Activated naive CD4-positive, alpha-beta T cell treated with anti-CD3 and anti-CD28 coated beads, Interleukin-2, amount 10 ng/mL, durations not matched to agents 7 days and 5 days (primary cell): ENCODE data around the gene SEMA6B.
"Not testable (repeated sequence)": the region's sequence is repeated elsewhere in the genome, so short reads cannot be mapped to it uniquely, and the experiment has no call there.

ENCODE experiments used
- CTCF ChIA-PET: fragments of 350-600 bp; sonication (Branson Sonifier 250); formaldehyde crosslinking; loops from one replicate; lab custom pipeline; 2021; ENCODE audit warnings: antibody characterized with exemption; lab: Charles Lee
- DNase-seq: peaks from one replicate; pipeline ENCODE4 v3.0.0-alpha.2; 2020
- H3K27ac Mint-ChIP-seq: one replicate; pipeline ENCODE4 v1.8.0; 2021; ENCODE audit warnings: mild to moderate bottlenecking, moderate library complexity, mixed read lengths
- H3K27me3 Mint-ChIP-seq: one replicate; pipeline ENCODE4 v1.8.0; 2021; ENCODE audit warnings: mild to moderate bottlenecking, mixed read lengths
- H3K36me3 Mint-ChIP-seq: one replicate; pipeline ENCODE4 v1.8.0; 2021; ENCODE audit warnings: mixed read lengths
- H3K4me1 Mint-ChIP-seq: one replicate; pipeline ENCODE4 v1.8.0; 2021; ENCODE audit warnings: mixed read lengths
- H3K4me3 Mint-ChIP-seq: one replicate; pipeline ENCODE4 v1.8.0; 2021; ENCODE audit warnings: mild to moderate bottlenecking, moderate library complexity, mixed read lengths
- H3K9me3 Mint-ChIP-seq: one replicate; pipeline ENCODE4 v1.8.0; 2021; ENCODE audit warnings: mixed read lengths

Gene SEMA6B

DNA sequence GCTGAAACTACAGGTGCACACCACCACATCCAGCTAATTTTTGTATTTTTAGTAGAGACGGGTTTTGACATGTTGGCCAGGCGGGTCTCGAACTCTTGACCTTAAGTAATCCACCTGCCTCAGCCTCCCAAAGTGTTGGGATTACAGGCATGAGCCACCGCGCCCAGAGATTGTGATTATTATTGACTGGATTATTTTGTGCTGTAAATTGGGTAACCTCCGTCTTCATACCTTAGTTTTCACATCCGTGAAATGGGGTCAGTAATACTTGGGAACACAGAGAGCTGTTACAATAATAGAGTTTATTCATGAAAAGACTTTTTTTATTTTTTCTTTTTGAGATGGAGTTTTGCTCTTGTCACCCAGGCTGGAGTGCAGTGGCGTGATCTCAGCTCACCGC lies 35.7 kb upstream of the SEMA6B start:
- not testable (repeated sequence) for H3K36me3 Mint-ChIP-seq, H3K27ac Mint-ChIP-seq, H3K9me3 Mint-ChIP-seq, H3K4me3 Mint-ChIP-seq, DNase-seq
- CTCF ChIA-PET, result interaction anchor here (3.1 kb wide), 1 partner anchor 41 kb away, joined by 8 read pairs; no protein-coding TSS in a partner anchor
- Mint-ChIP-seq H3K27me3 (peaks cover 91% of the 10 kb centered on the region), H3K4me1 (peaks cover 10% of the 10 kb centered on the region)

DNA sequence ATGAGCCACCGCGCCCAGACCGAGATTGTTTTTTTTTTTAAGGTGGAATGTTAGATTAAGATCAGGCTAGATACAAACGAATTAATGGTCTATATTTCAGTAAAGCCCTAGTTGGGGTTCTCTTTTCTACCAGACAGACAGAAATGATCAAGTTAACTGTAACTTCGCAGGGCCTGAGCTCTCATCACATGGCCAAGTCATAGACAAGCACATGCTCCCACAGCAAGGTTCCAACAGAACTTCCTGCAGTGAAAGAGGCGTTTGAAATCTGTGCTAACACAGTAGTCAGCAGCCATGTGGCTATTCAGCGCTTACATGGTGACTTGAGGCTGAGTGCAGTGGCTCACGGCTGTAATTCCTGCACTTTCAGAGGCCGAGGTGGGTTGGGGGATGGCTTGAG lies 34.7 kb upstream of the SEMA6B start:
- Mint-ChIP-seq H3K27ac (no peak overlapping the region), H3K4me3 (no peak overlapping the region), H3K36me3 (no peaks in the 10 kb centered on the region), H3K27me3 (peaks cover 91% of the 10 kb centered on the region), H3K9me3 (no peaks in the 10 kb centered on the region), H3K4me1 (peaks cover 10% of the 10 kb centered on the region)
- no peak for DNase-seq
- CTCF ChIA-PET, result interaction anchor here (2.5 kb wide), 1 partner anchor 18 kb away, joined by 9 read pairs; no protein-coding TSS in a partner anchor

DNA sequence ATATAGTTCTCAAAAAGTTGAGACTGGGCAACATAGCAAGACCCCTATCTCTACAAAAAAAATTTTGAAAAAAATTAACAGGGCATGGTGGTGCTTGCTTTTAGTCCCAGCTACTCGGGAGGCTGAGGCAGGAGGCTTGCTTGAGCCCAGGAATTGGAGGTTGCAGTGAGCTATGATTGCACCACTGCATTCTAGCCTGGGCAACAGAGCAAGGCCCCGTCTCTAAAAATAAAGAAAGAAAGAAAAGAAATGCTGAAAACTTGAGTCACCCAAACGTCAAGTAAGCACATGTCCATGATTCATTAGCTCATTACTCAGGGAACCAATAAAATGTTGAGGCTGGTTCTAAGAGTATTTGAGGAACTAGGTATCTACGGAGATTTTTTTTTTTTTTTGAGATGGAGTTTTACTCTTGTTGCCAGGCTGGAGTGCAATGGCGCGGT lies 33.9 kb upstream of the SEMA6B start:
- DNase-seq, result no peak
- Mint-ChIP-seq H3K27ac (no peak overlapping the region), H3K4me3 (no peak overlapping the region), H3K27me3 (peaks cover 83% of the 10 kb centered on the region), H3K4me1 (peaks cover 8% of the 10 kb centered on the region), H3K9me3 (no peaks in the 10 kb centered on the region), H3K36me3 (no peaks in the 10 kb centered on the region)
- CTCF ChIA-PET, result interaction anchor here (0.6 to 2.5 kb wide), 3 partner anchors 17 to 43 kb away, joined by 5 to 11 read pairs (median 9); no protein-coding TSS in a partner anchor

DNA sequence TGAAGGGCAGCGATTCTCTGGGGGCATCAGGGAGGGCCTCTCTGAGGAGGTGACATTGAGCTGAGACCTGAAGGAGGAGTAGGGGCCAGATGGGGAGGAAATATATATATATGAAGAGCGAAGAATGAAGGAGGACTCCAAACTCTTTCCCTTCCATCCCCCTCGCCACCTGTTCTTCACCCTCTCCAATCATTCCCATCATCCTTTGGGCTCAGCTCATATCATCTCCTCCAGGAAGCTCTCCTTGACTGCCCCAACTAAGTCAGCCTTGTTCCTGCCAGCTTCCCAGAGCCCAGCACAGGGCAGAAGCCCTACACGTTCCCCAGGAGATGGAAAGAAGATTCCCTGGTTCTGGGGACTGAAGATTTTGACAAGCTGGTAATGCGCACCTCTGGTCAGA lies 33.0 kb upstream of the SEMA6B start:
- H3K27me3 Mint-ChIP-seq, result peaks cover 76% of the 10 kb centered on the region
- no peak overlapping the region for H3K27ac Mint-ChIP-seq

DNA sequence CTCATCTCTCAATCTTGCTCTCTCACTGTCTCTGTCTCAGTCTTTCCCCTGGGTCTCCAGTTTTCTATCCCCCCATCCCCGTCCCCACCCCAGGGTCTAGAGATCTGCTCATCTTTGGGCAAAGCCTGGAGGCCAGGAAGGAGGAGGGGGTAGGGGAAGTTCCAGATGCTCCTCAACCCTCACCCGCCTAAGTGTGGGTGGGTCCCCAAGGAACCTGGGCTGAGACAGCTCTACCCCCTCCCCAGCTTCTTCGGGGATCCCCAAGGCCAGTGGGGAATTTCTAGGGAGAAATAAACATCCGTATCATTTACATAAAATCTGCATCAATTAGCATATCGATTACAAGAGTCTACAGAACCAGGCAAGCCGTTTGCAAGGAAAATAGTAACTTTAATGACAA lies 31.8 kb upstream of the SEMA6B start:
- Mint-ChIP-seq H3K4me1 (no peaks in the 10 kb centered on the region), H3K36me3 (no peaks in the 10 kb centered on the region), H3K9me3 (no peaks in the 10 kb centered on the region), H3K27ac (no peak overlapping the region), H3K4me3 (no peak overlapping the region), H3K27me3 (peaks cover 72% of the 10 kb centered on the region)
- no peak for DNase-seq
- CTCF ChIA-PET, result interaction anchor here (0.7 kb wide), 1 partner anchor 19 kb away, joined by 3 read pairs; no protein-coding TSS in a partner anchor

More for the DNA sequence above, 33.0 kb upstream of the SEMA6B start:
- no peaks in the 10 kb centered on the region for H3K9me3 Mint-ChIP-seq
- H3K36me3 Mint-ChIP-seq, result no peaks in the 10 kb centered on the region
- H3K4me3 Mint-ChIP-seq, result no peak overlapping the region
- peaks cover 4% of the 10 kb centered on the region for H3K4me1 Mint-ChIP-seq
- no peak for DNase-seq
- CTCF ChIA-PET, result interaction anchor here (1.6 to 2.5 kb wide), 2 partner anchors 16 to 44 kb away, joined by 9 to 11 read pairs; no protein-coding TSS in a partner anchor

DNA sequence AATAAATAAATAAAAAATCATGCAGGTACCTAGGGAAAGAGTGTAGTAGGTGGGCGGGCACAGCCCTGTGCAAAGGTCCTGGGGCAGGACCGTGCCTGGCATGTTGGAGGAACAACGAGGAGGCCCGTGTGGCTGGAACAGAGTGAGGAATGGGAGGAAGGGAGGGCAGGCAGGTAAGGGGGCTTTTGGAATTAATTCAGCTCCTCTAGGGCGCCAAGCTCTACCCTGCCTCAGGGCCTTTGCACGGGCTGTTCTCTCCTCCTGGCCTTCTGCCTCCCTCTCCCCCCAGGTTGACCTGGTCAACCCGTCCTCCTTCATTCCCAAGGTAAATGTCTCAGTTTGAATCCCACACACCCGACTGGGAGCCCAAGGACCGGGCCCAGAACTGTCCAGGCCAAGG lies 31.1 kb upstream of the SEMA6B start:
- H3K27me3 Mint-ChIP-seq, result peaks cover 71% of the 10 kb centered on the region
- no peak for DNase-seq
- CTCF ChIA-PET, result interaction anchor here (1.8 kb wide), 1 partner anchor 46 kb away, joined by 11 read pairs; no protein-coding TSS in a partner anchor
- no peaks in the 10 kb centered on the region for H3K9me3 Mint-ChIP-seq
- no peaks in the 10 kb centered on the region for H3K4me1 Mint-ChIP-seq
- no peak overlapping the region for H3K4me3 Mint-ChIP-seq
- no peaks in the 10 kb centered on the region for H3K36me3 Mint-ChIP-seq
- H3K27ac Mint-ChIP-seq, result no peak overlapping the region

DNA sequence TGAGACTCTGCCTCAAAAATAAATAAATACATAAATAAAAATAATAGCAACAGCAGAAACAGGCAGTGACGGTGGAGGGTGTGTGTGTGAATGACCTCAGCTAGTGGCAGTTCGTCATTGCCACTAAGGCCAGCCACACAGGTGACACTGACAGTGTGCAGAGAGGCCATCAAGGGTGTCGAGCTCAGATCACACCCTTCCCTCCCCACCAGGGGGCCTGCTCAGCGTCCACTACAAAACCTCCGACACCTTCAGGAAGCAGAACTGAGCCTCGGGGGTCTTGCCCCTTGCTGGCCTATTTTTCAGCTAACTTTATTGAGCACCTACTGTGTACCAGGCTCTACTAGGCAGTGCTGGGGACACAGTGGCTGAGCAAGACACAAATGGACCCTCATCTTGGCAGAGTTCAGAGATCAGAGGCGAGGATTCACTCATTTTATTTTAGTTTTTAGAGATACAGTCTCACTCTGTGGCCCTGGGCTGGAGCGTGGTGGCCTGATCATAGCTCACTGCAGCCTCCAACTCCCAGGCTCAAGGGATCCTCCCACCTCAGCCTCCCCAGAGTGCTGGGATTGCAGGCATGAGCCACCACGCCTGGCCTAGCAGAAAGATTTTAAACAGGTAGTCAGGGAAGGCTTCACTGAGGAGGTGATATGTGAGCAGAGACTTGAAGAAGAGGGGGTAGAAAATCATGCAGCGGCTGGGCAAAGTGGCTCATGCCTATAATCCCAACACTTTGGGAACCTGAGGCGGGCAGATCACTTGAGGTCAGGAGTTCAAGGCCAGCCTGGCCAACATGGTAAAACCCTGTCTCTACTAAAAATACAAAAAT lies 30.3 kb upstream of the SEMA6B start:
- no peaks in the 10 kb centered on the region for H3K9me3 Mint-ChIP-seq
- CTCF ChIA-PET, result interaction anchor here (0.9 to 1.8 kb wide), 2 partner anchors 43 to 47 kb away, joined by 5 to 11 read pairs; no protein-coding TSS in a partner anchor
- no peak overlapping the region for H3K27ac Mint-ChIP-seq
- peaks cover 73% of the 10 kb centered on the region for H3K27me3 Mint-ChIP-seq
- no peaks in the 10 kb centered on the region for H3K4me1 Mint-ChIP-seq
- peak; percentile 42 for DNase-seq
- H3K4me3 Mint-ChIP-seq, result no peak overlapping the region
- H3K36me3 Mint-ChIP-seq, result no peaks in the 10 kb centered on the region

DNA sequence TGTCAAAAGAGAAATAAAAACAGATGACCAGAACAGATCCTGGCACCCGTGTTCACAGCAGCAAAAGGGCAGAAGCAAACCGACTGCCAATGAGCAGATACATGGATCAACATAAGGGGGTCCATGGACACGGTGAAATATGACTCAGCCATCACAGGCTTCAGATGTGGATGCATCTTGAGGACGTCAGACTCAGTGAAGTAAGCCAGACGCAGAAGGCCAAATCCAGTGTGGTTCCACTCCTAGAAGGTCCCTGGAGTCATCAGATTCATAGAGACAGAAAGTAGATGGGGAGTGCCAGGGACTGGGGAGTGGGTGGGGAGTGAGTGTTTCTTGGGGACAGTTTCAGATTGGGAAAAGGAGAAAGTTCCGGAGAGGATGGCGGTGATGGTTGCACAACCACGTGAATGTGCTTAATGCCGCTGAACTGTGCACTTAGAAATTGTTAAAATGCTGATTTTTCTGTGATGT lies 28.8 kb upstream of the SEMA6B start:
- DNase-seq, result no peak
- Mint-ChIP-seq H3K36me3 (no peaks in the 10 kb centered on the region), H3K27ac (no peak overlapping the region), H3K9me3 (no peaks in the 10 kb centered on the region), H3K4me1 (no peaks in the 10 kb centered on the region), H3K4me3 (no peak overlapping the region), H3K27me3 (peaks cover 73% of the 10 kb centered on the region)
- CTCF ChIA-PET, result no interaction called here

DNA sequence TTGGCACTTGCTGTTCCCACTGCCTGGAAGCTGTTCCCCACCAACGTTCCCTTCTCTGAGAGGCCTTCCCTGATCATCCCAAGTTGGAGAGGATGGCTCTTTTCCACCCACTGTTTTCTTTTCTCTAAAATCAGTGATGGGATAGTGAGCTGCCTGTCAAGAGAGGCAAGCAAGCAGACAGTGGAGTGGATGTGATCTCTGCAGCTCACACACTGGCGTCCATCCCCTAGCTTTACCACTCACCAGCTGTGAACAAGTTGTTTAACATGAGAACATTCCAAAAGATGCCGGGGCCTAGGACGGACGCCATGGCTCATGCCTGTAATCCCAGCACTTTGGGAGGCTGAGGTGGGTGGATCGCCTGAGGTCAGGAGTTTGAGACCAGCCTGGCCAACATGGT lies 28.0 kb upstream of the SEMA6B start:
- CTCF ChIA-PET, result interaction anchor here (0.7 to 2.0 kb wide), 2 partner anchors 14 to 49 kb away, joined by 3 to 6 read pairs; no protein-coding TSS in a partner anchor
- no peaks in the 10 kb centered on the region for H3K9me3 Mint-ChIP-seq
- no peak overlapping the region for H3K4me3 Mint-ChIP-seq
- H3K36me3 Mint-ChIP-seq, result no peaks in the 10 kb centered on the region
- H3K27me3 Mint-ChIP-seq, result peaks cover 74% of the 10 kb centered on the region
- DNase-seq, result no peak
- H3K4me1 Mint-ChIP-seq, result peaks cover under 1% of the 10 kb centered on the region
- H3K27ac Mint-ChIP-seq, result no peak overlapping the region

DNA sequence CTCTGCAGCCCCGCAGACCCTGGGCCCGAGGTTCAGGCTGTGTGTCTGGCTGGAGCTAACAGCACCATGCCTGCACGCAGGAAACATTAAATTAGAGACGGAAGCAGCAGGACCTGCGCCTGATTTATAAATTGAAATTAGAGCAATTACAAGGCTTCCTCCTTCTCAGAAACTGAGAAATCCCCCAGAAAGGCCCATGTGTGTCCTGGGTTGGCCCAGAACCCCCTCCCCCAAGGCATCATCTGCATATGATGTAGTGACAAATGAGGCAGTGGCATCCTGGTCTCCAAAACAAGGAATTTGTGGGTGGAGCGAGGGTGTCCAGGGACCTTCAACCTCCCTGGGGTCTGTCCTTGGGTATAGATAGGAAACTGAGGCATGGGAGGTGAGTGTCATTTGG lies 27.2 kb upstream of the SEMA6B start:
- Mint-ChIP-seq H3K4me3 (no peak overlapping the region), H3K9me3 (no peaks in the 10 kb centered on the region), H3K4me1 (peaks cover 7% of the 10 kb centered on the region), H3K27me3 (peaks cover 77% of the 10 kb centered on the region), H3K36me3 (no peaks in the 10 kb centered on the region), H3K27ac (no peak overlapping the region)
- CTCF ChIA-PET, result interaction anchor here (1.3 to 2.0 kb wide), 2 partner anchors 48 to 50 kb away, joined by 3 to 6 read pairs; no protein-coding TSS in a partner anchor
- no peak for DNase-seq

DNA sequence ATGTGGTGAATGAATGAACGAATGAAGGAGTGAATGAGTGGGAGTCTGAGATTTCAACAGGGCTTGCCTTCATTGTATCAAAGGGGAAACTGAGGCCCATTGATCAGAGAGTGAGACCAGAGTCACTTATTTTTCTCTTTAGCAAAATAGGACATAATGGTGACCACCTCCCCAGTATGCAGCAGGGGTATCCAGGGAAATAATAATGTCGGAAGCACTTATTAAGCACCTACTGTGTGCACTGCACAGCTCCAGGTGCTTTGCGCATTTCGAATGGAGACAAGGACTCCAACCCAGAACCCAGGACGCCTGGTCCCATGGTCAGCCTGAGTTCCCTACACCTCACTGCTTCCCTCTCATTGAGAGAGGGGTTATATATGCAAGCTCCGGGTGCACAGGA lies 26.8 kb upstream of the SEMA6B start:
- CTCF ChIA-PET, result interaction anchor here (1.3 to 2.0 kb wide), 2 partner anchors 48 to 50 kb away, joined by 3 to 6 read pairs; no protein-coding TSS in a partner anchor
- DNase-seq, result no peak
- H3K36me3 Mint-ChIP-seq, result no peaks in the 10 kb centered on the region
- H3K27me3 Mint-ChIP-seq, result peaks cover 74% of the 10 kb centered on the region
- no peaks in the 10 kb centered on the region for H3K9me3 Mint-ChIP-seq
- peaks cover 7% of the 10 kb centered on the region for H3K4me1 Mint-ChIP-seq
- no peak overlapping the region for H3K4me3 Mint-ChIP-seq
- no peak overlapping the region for H3K27ac Mint-ChIP-seq

DNA sequence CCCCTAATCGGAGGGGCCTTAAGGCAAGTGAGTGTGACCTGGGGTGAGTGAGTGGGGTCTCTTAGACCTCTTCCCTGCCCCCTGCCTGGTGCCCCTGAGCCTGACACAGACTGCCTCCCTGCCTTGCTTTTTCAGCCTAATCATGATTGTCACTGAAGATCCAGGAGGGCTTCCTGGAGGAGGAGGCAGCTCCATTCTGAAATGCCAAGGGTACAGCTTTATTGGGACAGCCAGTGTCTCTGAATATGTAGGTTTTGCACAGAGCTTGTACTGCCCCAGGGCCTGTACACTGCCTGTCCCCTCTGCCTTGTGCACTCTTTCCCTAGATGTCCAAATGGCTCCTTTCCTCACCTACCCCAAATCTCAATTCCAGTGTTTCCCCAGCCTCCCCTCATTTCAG lies 26.1 kb upstream of the SEMA6B start:
- peaks cover 73% of the 10 kb centered on the region for H3K27me3 Mint-ChIP-seq
- no peaks in the 10 kb centered on the region for H3K36me3 Mint-ChIP-seq
- CTCF ChIA-PET, result interaction anchor here (0.8 to 2.0 kb wide), 3 partner anchors 9 to 51 kb away, joined by 3 to 6 read pairs (median 4); no protein-coding TSS in a partner anchor
- no peak overlapping the region for H3K4me3 Mint-ChIP-seq
- no peaks in the 10 kb centered on the region for H3K9me3 Mint-ChIP-seq
- H3K27ac Mint-ChIP-seq, result no peak overlapping the region
- no peak for DNase-seq
- H3K4me1 Mint-ChIP-seq, result peaks cover 7% of the 10 kb centered on the region

DNA sequence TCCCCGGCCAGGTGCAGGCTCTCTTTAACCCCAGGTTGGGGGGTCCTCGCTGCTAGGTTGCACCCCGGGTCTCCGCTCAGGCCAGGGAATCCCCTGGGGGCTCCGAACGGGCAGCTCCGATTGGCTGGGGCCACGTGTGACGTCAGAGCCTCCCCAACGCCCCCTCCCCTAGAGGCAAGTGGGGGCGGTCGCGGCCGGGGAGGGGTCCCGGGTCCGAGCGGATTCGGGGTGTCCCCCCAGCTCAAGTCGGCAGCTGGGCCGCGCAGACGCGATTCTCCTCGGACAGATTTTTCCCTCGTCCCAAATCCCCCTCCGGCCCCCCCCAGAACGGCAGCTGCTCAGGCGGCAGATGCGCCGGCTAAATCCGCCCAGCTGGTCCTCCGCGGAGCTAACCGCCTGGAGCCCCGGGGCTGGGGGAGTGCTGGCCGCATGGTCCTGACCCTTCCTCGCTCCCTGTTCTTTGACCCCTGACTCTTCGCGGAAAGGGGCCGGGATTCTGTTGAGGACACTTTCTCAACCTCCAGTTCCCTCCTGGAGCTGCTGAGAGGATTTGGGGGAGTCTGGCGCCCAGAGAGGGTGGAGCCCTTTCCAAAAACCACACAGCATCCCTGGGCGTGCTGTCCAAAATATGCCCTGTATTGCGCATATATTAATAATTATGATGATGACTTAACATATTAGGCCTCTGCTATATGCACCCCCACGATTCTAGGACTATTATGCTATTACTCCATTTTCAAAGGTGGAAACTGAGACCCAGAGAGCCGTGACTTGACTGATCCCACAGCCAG lies 25.4 kb upstream of the SEMA6B start:
- Mint-ChIP-seq H3K4me1 (peaks cover 7% of the 10 kb centered on the region), H3K27me3 (peaks cover 73% of the 10 kb centered on the region), H3K9me3 (no peaks in the 10 kb centered on the region), H3K4me3 (no peak overlapping the region), H3K36me3 (no peaks in the 10 kb centered on the region), H3K27ac (no peak overlapping the region)
- CTCF ChIA-PET, result interaction anchor here (0.8 kb wide), 2 partner anchors 9 to 51 kb away, joined by 4 to 6 read pairs; no protein-coding TSS in a partner anchor
- DNase-seq, result no peak
